Superior temporal gyrus (tissue), 1 donor: ENCODE data around the gene GAS7.
A peak's percentile ranks its signal among the peaks of the same experiment; 100 is the strongest.
"Not testable (repeated sequence)": the region's sequence is repeated elsewhere in the genome, so short reads cannot be mapped to it uniquely, and the experiment has no call there.

Experiments
- DNase-seq: peaks from one replicate; pipeline ENCODE4 v3.0.0-alpha.2; 2016; ENCODE audit errors: extremely low spot score

Gene GAS7

GRCh38 chr17:9943343-9943742 lies 255.1 kb downstream of the GAS7 start:
- DNase-seq: no peak

- no peak for DNase-seq
These were observed 255.5 kb downstream of the GAS7 start for GRCh38 chr17:9942885-9943284.

- DNase-seq: no peak
These were observed 257.1 kb downstream of the GAS7 start for GRCh38 chr17:9941305-9941704.

GRCh38 chr17:9940841-9941240 lies 257.6 kb downstream of the GAS7 start:
- DNase-seq: no peak

GRCh38 chr17:9938764-9939163 lies 259.6 kb downstream of the GAS7 start:
- DNase-seq: no peak

GRCh38 chr17:9937901-9938300 lies 260.5 kb downstream of the GAS7 start:
- DNase-seq: no peak

- DNase-seq: peak; percentile 68
These were observed 261.1 kb downstream of the GAS7 start for GRCh38 chr17:9937241-9937761.

- no peak for DNase-seq
These were observed 262.3 kb downstream of the GAS7 start for GRCh38 chr17:9936095-9936494.

GRCh38 chr17:9935408-9935807 lies 263.0 kb downstream of the GAS7 start:
- DNase-seq: no peak

GRCh38 chr17:9934331-9934730 lies 264.1 kb downstream of the GAS7 start:
- DNase-seq: no peak

GRCh38 chr17:9932491-9932890 lies 265.9 kb downstream of the GAS7 start:
- DNase-seq: no peak

GRCh38 chr17:9931144-9931741 lies 267.2 kb downstream of the GAS7 start:
- no peak for DNase-seq

GRCh38 chr17:9929871-9930270 lies 268.5 kb downstream of the GAS7 start:
- no peak for DNase-seq

- no peak for DNase-seq
These were observed 269.6 kb downstream of the GAS7 start for GRCh38 chr17:9928601-9929333.

- DNase-seq: no peak
These were observed 272.1 kb downstream of the GAS7 start for GRCh38 chr17:9926150-9926804.

GRCh38 chr17:9925457-9925856 lies 272.9 kb downstream of the GAS7 start:
- no peak for DNase-seq

GRCh38 chr17:9924735-9925191 lies 273.6 kb downstream of the GAS7 start:
- DNase-seq: peak; percentile 95

GRCh38 chr17:9922012-9922848 lies 276.2 kb downstream of the GAS7 start:
- no peak for DNase-seq

- not testable (repeated sequence) for DNase-seq
These were observed 277.2 kb downstream of the GAS7 start for GRCh38 chr17:9921216-9921615.

GRCh38 chr17:9918804-9919352 lies 279.5 kb downstream of the GAS7 start:
- no peak for DNase-seq

GRCh38 chr17:9918352-9918751 lies 280.1 kb downstream of the GAS7 start:
- DNase-seq: no peak

GRCh38 chr17:9917801-9918200 lies 280.6 kb downstream of the GAS7 start:
- DNase-seq: no peak
